Cardiac fibroblast (primary cell): ENCODE results near the gene RNF11.

Experiments used
- DNase-seq, 2 donors: peaks; one replicate each; pipeline versions ENCODE4 v3.0.0 to v3.0.0-alpha.2; 2010; ENCODE audit warnings: low read depth in 2 of 2
- H3K4me3 ChIP-seq, 2 donors: replicated peaks in 1 of 2; 1 replicate in 1 of 2; 2 replicates in 1 of 2; pipeline ENCODE4 v1.5.1; 2011; ENCODE audit warnings: low read depth in 2 of 2, low read length in 2 of 2, mild to moderate bottlenecking in 2 of 2, moderate library complexity in 1 of 2
- TF ChIP-seq, protein P1 (sequence below): IDR thresholded peaks from one replicate; pipeline ENCODE4 v1.5.1; 2011; ENCODE audit warnings: low read depth, mild to moderate bottlenecking, low read length, inconsistent platforms

Gene RNF11

GRCh38 chr1:51303315-51303714 is 67.2 kb downstream of the RNF11 start:
- no peak overlapping the region for H3K4me3 ChIP-seq
- TF ChIP-seq, protein P1, sequence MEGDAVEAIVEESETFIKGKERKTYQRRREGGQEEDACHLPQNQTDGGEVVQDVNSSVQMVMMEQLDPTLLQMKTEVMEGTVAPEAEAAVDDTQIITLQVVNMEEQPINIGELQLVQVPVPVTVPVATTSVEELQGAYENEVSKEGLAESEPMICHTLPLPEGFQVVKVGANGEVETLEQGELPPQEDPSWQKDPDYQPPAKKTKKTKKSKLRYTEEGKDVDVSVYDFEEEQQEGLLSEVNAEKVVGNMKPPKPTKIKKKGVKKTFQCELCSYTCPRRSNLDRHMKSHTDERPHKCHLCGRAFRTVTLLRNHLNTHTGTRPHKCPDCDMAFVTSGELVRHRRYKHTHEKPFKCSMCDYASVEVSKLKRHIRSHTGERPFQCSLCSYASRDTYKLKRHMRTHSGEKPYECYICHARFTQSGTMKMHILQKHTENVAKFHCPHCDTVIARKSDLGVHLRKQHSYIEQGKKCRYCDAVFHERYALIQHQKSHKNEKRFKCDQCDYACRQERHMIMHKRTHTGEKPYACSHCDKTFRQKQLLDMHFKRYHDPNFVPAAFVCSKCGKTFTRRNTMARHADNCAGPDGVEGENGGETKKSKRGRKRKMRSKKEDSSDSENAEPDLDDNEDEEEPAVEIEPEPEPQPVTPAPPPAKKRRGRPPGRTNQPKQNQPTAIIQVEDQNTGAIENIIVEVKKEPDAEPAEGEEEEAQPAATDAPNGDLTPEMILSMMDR = no peak
- no peak for DNase-seq

DNA sequence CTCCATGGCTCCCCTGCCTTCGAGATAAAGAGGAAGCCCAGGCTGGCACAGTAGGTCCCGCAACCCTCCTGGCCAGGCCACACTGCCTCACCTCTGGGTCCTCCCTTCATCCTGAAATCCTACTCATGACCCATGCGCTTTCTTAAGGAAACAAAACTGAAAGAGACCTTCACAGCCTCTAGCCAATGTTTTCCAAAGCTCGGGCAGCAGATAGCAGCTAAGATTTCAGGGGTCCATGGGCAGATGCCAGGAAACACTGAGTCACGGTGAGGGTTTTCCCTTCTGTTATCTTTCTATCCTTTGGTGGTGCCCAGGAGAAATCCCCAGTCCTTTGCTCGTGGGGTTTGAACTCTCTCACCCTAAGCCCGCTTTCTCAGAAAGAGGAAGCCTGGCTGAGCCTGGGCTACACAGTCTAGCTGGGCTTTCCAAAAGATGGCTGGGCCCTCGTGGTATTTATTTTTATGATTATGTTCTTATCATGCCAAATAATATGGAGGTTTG is 67.7 kb downstream of the RNF11 start:
- TF ChIP-seq, protein P1 = no peak
- peak; percentile 29 to 82 for DNase-seq
- H3K4me3 ChIP-seq = no peak overlapping the region

GRCh38 chr1:51304360-51304759 is 68.3 kb downstream of the RNF11 start:
- no peak overlapping the region for H3K4me3 ChIP-seq
- DNase-seq = no peak
- TF ChIP-seq, protein P1 = no peak

DNA sequence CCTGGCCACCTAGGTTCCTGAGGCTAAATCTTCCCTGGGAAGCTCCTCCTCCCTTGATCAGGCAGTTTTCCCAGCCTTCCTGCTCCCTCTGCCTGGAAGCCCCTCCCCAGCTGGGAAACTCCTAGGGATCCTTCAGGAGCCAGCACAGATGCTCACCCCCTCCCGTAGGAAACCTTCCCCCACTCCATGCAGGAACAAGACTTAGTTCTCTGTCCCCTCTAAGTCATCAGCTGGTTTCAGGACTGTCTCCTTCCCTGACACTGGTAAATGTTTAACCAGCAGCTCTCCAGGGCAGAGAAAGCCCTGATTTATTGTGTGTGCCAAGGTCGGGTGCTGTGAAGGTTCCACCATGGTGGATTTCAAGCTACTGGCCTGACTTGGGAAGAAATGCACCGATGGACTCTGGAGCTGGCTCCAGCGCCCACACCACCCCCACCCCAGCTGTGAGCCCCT is 69.3 kb downstream of the RNF11 start:
- no peak for DNase-seq
- no peak overlapping the region for H3K4me3 ChIP-seq
- TF ChIP-seq, protein P1 = no peak

GRCh38 chr1:51306950-51307349 is 70.9 kb downstream of the RNF11 start:
- TF ChIP-seq, protein P1 = no peak
- no peak for DNase-seq
- no peak overlapping the region for H3K4me3 ChIP-seq

DNA sequence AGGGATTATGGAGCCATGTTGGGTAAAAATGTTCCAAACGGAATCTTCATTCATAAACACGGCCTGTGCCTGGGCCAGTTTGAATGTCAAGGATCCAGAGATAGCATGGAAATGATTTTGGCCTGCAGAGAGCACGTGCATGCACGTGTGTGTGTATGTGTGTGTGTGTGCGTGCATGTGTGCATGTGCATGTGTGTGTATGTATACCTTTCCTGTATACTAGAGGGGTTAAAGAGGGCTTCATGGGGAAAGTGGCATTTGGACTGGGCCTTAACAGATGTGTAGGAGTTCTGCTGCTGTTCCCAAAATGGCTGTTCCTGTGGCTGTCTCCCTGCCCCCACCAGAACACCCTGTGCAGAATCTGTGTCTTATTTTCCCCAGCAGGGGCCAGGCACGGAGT is 72.6 kb downstream of the RNF11 start:
- no peak overlapping the region for H3K4me3 ChIP-seq
- TF ChIP-seq, protein P1 = no peak
- no peak for DNase-seq

DNA sequence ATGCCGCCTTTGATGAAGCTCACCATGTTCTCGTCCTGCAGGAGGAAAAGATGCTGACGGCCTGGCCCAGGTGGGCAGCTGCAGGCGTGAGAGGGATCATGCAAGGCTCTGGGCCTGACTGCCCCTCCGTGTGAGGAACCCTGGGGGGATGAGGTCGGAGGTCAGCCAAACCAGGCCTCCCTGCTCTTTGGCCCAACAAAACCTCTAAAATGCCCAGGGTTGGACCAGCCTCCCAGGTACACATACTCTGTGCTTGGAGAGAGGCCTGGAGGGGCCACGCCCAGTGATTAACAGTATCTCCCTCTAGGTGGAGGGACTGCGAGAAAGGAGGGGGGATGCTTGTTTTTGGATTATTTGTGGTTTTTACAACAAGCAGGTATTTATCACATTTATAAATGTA is 73.2 kb downstream of the RNF11 start:
- DNase-seq = no peak
- TF ChIP-seq, protein P1 = no peak
- no peak overlapping the region for H3K4me3 ChIP-seq
